ENCODE measurements around the gene CD36. TPM values are rescaled to one million over a fixed set of nuclear protein-coding genes. Genes with fewer than 3 reads are reported as not detected.

The CD36 gene
- total RNA-seq, 1 experiment from 2014 or later, result 1.4 TPM

DNA sequence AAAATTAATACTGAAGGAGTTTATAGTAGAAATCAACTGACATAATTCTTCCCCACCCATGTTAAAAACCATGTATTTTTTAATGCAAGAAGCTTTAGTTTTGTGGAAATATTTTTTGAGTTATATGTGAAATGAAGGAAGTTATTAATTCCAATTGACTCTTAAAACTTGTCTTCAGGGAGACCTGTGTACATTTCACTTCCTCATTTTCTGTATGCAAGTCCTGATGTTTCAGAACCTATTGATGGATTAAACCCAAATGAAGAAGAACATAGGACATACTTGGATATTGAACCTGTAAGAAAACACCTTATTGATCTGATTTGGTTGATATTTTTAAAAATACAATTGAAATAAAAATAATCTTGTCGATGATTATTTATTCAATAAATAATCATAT lies 33.3 kb downstream of the CD36 start (continued):
- no peak for TF ChIP-seq SMAD3 (CRISPR knock-in tag; IDR thresholded peaks at IDR 0.05; ENCODE audit: borderline replicate concordance)
- no peak for TF ChIP-seq ATF1 (CRISPR knock-in tag; IDR thresholded peaks at IDR 0.05)
- TF ChIP-seq, protein P1, sequence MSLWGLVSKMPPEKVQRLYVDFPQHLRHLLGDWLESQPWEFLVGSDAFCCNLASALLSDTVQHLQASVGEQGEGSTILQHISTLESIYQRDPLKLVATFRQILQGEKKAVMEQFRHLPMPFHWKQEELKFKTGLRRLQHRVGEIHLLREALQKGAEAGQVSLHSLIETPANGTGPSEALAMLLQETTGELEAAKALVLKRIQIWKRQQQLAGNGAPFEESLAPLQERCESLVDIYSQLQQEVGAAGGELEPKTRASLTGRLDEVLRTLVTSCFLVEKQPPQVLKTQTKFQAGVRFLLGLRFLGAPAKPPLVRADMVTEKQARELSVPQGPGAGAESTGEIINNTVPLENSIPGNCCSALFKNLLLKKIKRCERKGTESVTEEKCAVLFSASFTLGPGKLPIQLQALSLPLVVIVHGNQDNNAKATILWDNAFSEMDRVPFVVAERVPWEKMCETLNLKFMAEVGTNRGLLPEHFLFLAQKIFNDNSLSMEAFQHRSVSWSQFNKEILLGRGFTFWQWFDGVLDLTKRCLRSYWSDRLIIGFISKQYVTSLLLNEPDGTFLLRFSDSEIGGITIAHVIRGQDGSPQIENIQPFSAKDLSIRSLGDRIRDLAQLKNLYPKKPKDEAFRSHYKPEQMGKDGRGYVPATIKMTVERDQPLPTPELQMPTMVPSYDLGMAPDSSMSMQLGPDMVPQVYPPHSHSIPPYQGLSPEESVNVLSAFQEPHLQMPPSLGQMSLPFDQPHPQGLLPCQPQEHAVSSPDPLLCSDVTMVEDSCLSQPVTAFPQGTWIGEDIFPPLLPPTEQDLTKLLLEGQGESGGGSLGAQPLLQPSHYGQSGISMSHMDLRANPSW (CRISPR knock-in tag; conservative IDR thresholded peaks at IDR 0.05; ENCODE audit: low read depth), result no peak
- no peak for TF ChIP-seq EMX1 (CRISPR knock-in tag; IDR thresholded peaks at IDR 0.05)
- TF ChIP-seq OVOL2 (CRISPR knock-in tag; IDR thresholded peaks at IDR 0.05; ENCODE audit: borderline replicate concordance), result no peak

DNA sequence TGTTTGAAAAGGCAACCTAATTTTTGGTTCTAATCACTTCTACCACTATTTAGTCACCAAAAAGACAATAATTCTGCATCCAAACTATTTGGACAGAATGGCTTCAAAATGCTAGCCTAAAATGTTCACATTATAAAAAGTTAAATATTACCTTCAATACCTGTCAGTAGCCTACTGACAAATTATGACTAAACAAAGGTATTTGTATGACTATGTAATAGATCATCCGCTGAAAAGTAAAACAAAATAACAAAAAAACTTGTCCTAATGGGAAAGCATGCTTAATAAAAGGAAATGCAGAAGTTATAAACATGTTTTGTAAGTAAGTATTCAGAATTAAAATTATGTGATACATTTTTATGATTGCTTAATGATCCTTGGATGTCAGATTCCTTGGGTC lies 36.6 kb downstream of the CD36 start:
- Mint-ChIP-seq H3K27me3 (ENCODE audit: low read depth) (no peaks in the 10 kb centered on the region), H3K9me3 (no peaks in the 10 kb centered on the region), H3K4me1 (no peaks in the 10 kb centered on the region), H3K27ac (no peak overlapping the region), H3K4me3 (no peak overlapping the region), H3K36me3 (no peaks in the 10 kb centered on the region)
- DNase-seq (ENCODE audit: low spot score), result no peak
- CTCF ChIA-PET, result interaction anchor here (1.4 kb wide), 1 partner anchor 795 kb away, joined by 3 read pairs; no protein-coding TSS in a partner anchor
- POLR2A ChIA-PET, result no interaction called here
- TF ChIP-seq, protein P2, sequence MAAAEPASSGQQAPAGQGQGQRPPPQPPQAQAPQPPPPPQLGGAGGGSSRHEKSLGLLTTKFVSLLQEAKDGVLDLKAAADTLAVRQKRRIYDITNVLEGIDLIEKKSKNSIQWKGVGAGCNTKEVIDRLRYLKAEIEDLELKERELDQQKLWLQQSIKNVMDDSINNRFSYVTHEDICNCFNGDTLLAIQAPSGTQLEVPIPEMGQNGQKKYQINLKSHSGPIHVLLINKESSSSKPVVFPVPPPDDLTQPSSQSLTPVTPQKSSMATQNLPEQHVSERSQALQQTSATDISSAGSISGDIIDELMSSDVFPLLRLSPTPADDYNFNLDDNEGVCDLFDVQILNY (CRISPR knock-in tag; IDR thresholded peaks at IDR 0.05), result no peak
- TF ChIP-seq EMX1 (CRISPR knock-in tag; IDR thresholded peaks at IDR 0.05) (no peak), ZNF121 (CRISPR knock-in tag; IDR thresholded peaks at IDR 0.05) (no peak), OVOL2 (CRISPR knock-in tag; IDR thresholded peaks at IDR 0.05; ENCODE audit: borderline replicate concordance) (no peak), ZNF423 (CRISPR knock-in tag; IDR thresholded peaks at IDR 0.05) (no peak), ATF1 (CRISPR knock-in tag; IDR thresholded peaks at IDR 0.05) (no peak), RELA (CRISPR knock-in tag; IDR thresholded peaks at IDR 0.05; ENCODE audit: borderline replicate concordance) (no peak), TCF7 (CRISPR knock-in tag; IDR thresholded peaks at IDR 0.05; ENCODE audit: low read depth) (no peak), ZNF219 (CRISPR knock-in tag; IDR thresholded peaks at IDR 0.05; ENCODE audit: borderline replicate concordance) (no peak), ETV6 (CRISPR knock-in tag; IDR thresholded peaks at IDR 0.05) (no peak), SP1 (CRISPR knock-in tag; conservative IDR thresholded peaks at IDR 0.05) (no peak), PRRX2 (CRISPR knock-in tag; IDR thresholded peaks at IDR 0.05) (no peak), NR1H2 (CRISPR knock-in tag; IDR thresholded peaks at IDR 0.05) (no peak)
- TF ChIP-seq, protein P1 (CRISPR knock-in tag; conservative IDR thresholded peaks at IDR 0.05; ENCODE audit: low read depth), result no peak
- TF ChIP-seq, protein P3, sequence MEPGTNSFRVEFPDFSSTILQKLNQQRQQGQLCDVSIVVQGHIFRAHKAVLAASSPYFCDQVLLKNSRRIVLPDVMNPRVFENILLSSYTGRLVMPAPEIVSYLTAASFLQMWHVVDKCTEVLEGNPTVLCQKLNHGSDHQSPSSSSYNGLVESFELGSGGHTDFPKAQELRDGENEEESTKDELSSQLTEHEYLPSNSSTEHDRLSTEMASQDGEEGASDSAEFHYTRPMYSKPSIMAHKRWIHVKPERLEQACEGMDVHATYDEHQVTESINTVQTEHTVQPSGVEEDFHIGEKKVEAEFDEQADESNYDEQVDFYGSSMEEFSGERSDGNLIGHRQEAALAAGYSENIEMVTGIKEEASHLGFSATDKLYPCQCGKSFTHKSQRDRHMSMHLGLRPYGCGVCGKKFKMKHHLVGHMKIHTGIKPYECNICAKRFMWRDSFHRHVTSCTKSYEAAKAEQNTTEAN (CRISPR knock-in tag; IDR thresholded peaks at IDR 0.05), result no peak
- TF ChIP-seq, protein P4, sequence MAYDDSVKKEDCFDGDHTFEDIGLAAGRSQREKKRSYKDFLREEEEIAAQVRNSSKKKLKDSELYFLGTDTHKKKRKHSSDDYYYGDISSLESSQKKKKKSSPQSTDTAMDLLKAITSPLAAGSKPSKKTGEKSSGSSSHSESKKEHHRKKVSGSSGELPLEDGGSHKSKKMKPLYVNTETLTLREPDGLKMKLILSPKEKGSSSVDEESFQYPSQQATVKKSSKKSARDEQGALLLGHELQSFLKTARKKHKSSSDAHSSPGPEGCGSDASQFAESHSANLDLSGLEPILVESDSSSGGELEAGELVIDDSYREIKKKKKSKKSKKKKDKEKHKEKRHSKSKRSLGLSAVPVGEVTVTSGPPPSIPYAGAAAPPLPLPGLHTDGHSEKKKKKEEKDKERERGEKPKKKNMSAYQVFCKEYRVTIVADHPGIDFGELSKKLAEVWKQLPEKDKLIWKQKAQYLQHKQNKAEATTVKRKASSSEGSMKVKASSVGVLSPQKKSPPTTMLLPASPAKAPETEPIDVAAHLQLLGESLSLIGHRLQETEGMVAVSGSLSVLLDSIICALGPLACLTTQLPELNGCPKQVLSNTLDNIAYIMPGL (CRISPR knock-in tag; IDR thresholded peaks at IDR 0.05), result no peak
- TF ChIP-seq, protein P5, sequence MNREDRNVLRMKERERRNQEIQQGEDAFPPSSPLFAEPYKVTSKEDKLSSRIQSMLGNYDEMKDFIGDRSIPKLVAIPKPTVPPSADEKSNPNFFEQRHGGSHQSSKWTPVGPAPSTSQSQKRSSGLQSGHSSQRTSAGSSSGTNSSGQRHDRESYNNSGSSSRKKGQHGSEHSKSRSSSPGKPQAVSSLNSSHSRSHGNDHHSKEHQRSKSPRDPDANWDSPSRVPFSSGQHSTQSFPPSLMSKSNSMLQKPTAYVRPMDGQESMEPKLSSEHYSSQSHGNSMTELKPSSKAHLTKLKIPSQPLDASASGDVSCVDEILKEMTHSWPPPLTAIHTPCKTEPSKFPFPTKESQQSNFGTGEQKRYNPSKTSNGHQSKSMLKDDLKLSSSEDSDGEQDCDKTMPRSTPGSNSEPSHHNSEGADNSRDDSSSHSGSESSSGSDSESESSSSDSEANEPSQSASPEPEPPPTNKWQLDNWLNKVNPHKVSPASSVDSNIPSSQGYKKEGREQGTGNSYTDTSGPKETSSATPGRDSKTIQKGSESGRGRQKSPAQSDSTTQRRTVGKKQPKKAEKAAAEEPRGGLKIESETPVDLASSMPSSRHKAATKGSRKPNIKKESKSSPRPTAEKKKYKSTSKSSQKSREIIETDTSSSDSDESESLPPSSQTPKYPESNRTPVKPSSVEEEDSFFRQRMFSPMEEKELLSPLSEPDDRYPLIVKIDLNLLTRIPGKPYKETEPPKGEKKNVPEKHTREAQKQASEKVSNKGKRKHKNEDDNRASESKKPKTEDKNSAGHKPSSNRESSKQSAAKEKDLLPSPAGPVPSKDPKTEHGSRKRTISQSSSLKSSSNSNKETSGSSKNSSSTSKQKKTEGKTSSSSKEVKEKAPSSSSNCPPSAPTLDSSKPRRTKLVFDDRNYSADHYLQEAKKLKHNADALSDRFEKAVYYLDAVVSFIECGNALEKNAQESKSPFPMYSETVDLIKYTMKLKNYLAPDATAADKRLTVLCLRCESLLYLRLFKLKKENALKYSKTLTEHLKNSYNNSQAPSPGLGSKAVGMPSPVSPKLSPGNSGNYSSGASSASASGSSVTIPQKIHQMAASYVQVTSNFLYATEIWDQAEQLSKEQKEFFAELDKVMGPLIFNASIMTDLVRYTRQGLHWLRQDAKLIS (CRISPR knock-in tag; IDR thresholded peaks at IDR 0.05; ENCODE audit: borderline replicate concordance), result no peak
- ATAC-seq, result no peak

Measured in WTC11 (cell line).